Inflammatory macrophage treated with lipopolysaccharide for 4 hours (primary cell): ENCODE measurements around the gene MGAT5B.

Source experiments
- DNase-seq: peaks from one replicate; pipeline ENCODE4 v3.0.0-alpha.2; 2020

Gene MGAT5B

GRCh38 chr17:76880971-76881370 lies 12.8 kb downstream of the MGAT5B start:
- DNase-seq, result no peak

GRCh38 chr17:76881408-76881807 lies 13.2 kb downstream of the MGAT5B start:
- no peak for DNase-seq

- DNase-seq, result no peak
Measured at GRCh38 chr17:76881966-76882365, 13.8 kb downstream of the MGAT5B start.

GRCh38 chr17:76883744-76884525 lies 15.7 kb downstream of the MGAT5B start:
- no peak for DNase-seq

- no peak for DNase-seq
Measured at GRCh38 chr17:76884995-76885893, 17.0 kb downstream of the MGAT5B start.

GRCh38 chr17:76885894-76886290 lies 17.7 kb downstream of the MGAT5B start:
- no peak for DNase-seq

- DNase-seq, result no peak
Measured at GRCh38 chr17:76886395-76886794, 18.2 kb downstream of the MGAT5B start.

GRCh38 chr17:76887802-76888201 lies 19.6 kb downstream of the MGAT5B start:
- DNase-seq, result no peak

- DNase-seq, result no peak
Measured at GRCh38 chr17:76888661-76889060, 20.5 kb downstream of the MGAT5B start.

GRCh38 chr17:76889323-76889722 lies 21.1 kb downstream of the MGAT5B start:
- no peak for DNase-seq

- DNase-seq, result no peak
Measured at GRCh38 chr17:76892329-76892728, 24.1 kb downstream of the MGAT5B start.

GRCh38 chr17:76893623-76894334 lies 25.6 kb downstream of the MGAT5B start:
- no peak for DNase-seq

GRCh38 chr17:76894842-76895241 lies 26.6 kb downstream of the MGAT5B start:
- no peak for DNase-seq

- no peak for DNase-seq
Measured at GRCh38 chr17:76897023-76897422, 28.8 kb downstream of the MGAT5B start.

- DNase-seq, result no peak
Measured at GRCh38 chr17:76899414-76899813, 31.2 kb downstream of the MGAT5B start.

GRCh38 chr17:76900723-76901122 lies 32.5 kb downstream of the MGAT5B start:
- DNase-seq, result no peak

- DNase-seq, result no peak
Measured at GRCh38 chr17:76901542-76902197, 33.5 kb downstream of the MGAT5B start.

- DNase-seq, result no peak
Measured at GRCh38 chr17:76902476-76902875, 34.3 kb downstream of the MGAT5B start.

- no peak for DNase-seq
Measured at GRCh38 chr17:76903631-76904030, 35.4 kb downstream of the MGAT5B start.

- no peak for DNase-seq
Measured at GRCh38 chr17:76904116-76904515, 35.9 kb downstream of the MGAT5B start.

GRCh38 chr17:76905036-76905435 lies 36.8 kb downstream of the MGAT5B start:
- DNase-seq, result no peak

- no peak for DNase-seq
Measured at GRCh38 chr17:76905836-76906235, 37.6 kb downstream of the MGAT5B start.

GRCh38 chr17:76906463-76906862 lies 38.3 kb downstream of the MGAT5B start:
- no peak for DNase-seq
